GM21786 (cell line): ENCODE data around the gene SPTBN1.
A peak's percentile ranks its signal among the peaks of the same experiment; 100 is the strongest.
"Not testable (repeated sequence)": the region's sequence is repeated elsewhere in the genome, so short reads cannot be mapped to it uniquely, and the experiment has no call there.

ENCODE experiments used
- ATAC-seq: cut with Tn5 transposase; IDR thresholded peaks from one replicate; pipeline ENCODE4 v1.9.1; 2021; ENCODE audit not compliant: unreplicated experiment

Gene SPTBN1

GRCh38 chr2:54468673-54469072 lies 12.5 kb downstream of the SPTBN1 start:
- no peak for ATAC-seq

- no peak for ATAC-seq
These were observed 13.4 kb downstream of the SPTBN1 start for GRCh38 chr2:54469484-54470053.

GRCh38 chr2:54470266-54470938 lies 14.3 kb downstream of the SPTBN1 start:
- no peak for ATAC-seq

GRCh38 chr2:54471221-54471711 lies 15.1 kb downstream of the SPTBN1 start:
- peak; percentile 93 for ATAC-seq

- ATAC-seq = no peak
These were observed 17.7 kb downstream of the SPTBN1 start for GRCh38 chr2:54473851-54474250.

GRCh38 chr2:54475285-54475684 lies 19.2 kb downstream of the SPTBN1 start:
- ATAC-seq = no peak

- no peak for ATAC-seq
These were observed 19.8 kb downstream of the SPTBN1 start for GRCh38 chr2:54475919-54476318.

GRCh38 chr2:54476852-54477251 lies 20.7 kb downstream of the SPTBN1 start:
- ATAC-seq = no peak

GRCh38 chr2:54477896-54478295 lies 21.8 kb downstream of the SPTBN1 start:
- no peak for ATAC-seq

GRCh38 chr2:54478899-54479298 lies 22.8 kb downstream of the SPTBN1 start:
- ATAC-seq = no peak

- no peak for ATAC-seq
These were observed 23.3 kb downstream of the SPTBN1 start for GRCh38 chr2:54479424-54479823.

GRCh38 chr2:54480025-54480424 lies 23.9 kb downstream of the SPTBN1 start:
- peak; percentile 58 for ATAC-seq

- ATAC-seq = no peak
These were observed 25.6 kb downstream of the SPTBN1 start for GRCh38 chr2:54481686-54482085.

- no peak for ATAC-seq
These were observed 26.6 kb downstream of the SPTBN1 start for GRCh38 chr2:54482715-54483114.

GRCh38 chr2:54483426-54483825 lies 27.3 kb downstream of the SPTBN1 start:
- ATAC-seq = no peak

GRCh38 chr2:54485756-54486155 lies 29.6 kb downstream of the SPTBN1 start:
- ATAC-seq = not testable (repeated sequence)

- no peak for ATAC-seq
These were observed 30.6 kb downstream of the SPTBN1 start for GRCh38 chr2:54486766-54487165.

- ATAC-seq = no peak
These were observed 34.7 kb downstream of the SPTBN1 start for GRCh38 chr2:54490863-54491262.

- no peak for ATAC-seq
These were observed 36.2 kb downstream of the SPTBN1 start for GRCh38 chr2:54492335-54492734.

GRCh38 chr2:54494087-54494486 lies 38.0 kb downstream of the SPTBN1 start:
- no peak for ATAC-seq

- ATAC-seq = no peak
These were observed 40.8 kb downstream of the SPTBN1 start for GRCh38 chr2:54496920-54497319.

GRCh38 chr2:54497763-54498680 lies 41.9 kb downstream of the SPTBN1 start:
- ATAC-seq = no peak
